NCI-H345 (cell line): ENCODE measurements around the gene VSTM2A.

Experiments used
- DNase-seq: peaks from one replicate; lab custom pipeline; 2025; lab: John Stamatoyannopoulos, UW

Gene VSTM2A

DNA sequence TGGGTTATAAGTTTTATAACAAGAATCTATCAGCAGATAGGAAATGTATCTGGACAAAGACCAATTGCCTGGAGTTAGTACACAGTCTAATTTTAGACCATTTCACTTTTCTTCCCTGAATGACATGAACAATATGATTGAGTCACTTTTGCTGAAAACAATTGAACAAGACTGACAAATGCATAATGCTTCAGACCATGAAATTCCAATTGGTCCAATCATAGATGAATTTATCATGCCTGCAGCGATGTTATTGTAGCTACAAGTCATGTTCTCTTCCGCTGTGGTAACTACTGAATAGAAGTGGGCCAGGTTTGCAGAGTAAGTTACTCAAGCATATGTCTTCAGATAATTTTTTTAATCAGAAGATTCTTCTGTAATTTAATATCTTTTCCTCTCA lies 73.4 kb downstream of the VSTM2A start:
- no peak for DNase-seq
